Measurements from ENCODE around the gene TNFSF18.
"Not testable (repeated sequence)": the region's sequence is repeated elsewhere in the genome, so short reads cannot be mapped to it uniquely, and the experiment has no call there.

The TNFSF18 gene

GRCh38 chr1:173093691-173094445 lies 43.1 kb upstream of the TNFSF18 start:
- no peak overlapping the region for H3K4me3 ChIP-seq (replicated peaks in 1 of 2; ENCODE audit: low read depth in 2 of 2, low read length in 2 of 2)
- no peak for TF ChIP-seq CTCF (IDR thresholded peaks at IDR 0.05; ENCODE audit: low read depth, low read length)
- DNase-seq (ENCODE audit: low read depth in 2 of 2) = peak in 1 of 2 donors; percentile 13

- H3K4me3 ChIP-seq (replicated peaks in 1 of 2; ENCODE audit: low read depth in 2 of 2, low read length in 2 of 2) = no peak overlapping the region
- DNase-seq (ENCODE audit: low read depth in 2 of 2) = peak in 1 of 2 donors; percentile 11
- no peak for TF ChIP-seq CTCF (IDR thresholded peaks at IDR 0.05; ENCODE audit: low read depth, low read length)
Measured at GRCh38 chr1:173084292-173084691, 33.6 kb upstream of the TNFSF18 start.

GRCh38 chr1:173082913-173083312 lies 32.2 kb upstream of the TNFSF18 start:
- no peak for DNase-seq (ENCODE audit: low read depth in 2 of 2)
- no peak for TF ChIP-seq CTCF (IDR thresholded peaks at IDR 0.05; ENCODE audit: low read depth, low read length)
- H3K4me3 ChIP-seq (replicated peaks in 1 of 2; ENCODE audit: low read depth in 2 of 2, low read length in 2 of 2) = no peak overlapping the region

- not testable (repeated sequence) for H3K4me3 ChIP-seq (replicated peaks in 1 of 2; ENCODE audit: low read depth in 2 of 2, low read length in 2 of 2); DNase-seq (ENCODE audit: low read depth in 2 of 2)
Measured at GRCh38 chr1:173074217-173074616, 23.5 kb upstream of the TNFSF18 start.

- no peak overlapping the region for H3K4me3 ChIP-seq (replicated peaks in 1 of 2; ENCODE audit: low read depth in 2 of 2, low read length in 2 of 2)
- DNase-seq (ENCODE audit: low read depth in 2 of 2) = peak in 1 of 2 donors; percentile 20
- TF ChIP-seq CTCF (IDR thresholded peaks at IDR 0.05; ENCODE audit: low read depth, low read length) = no peak
Measured at GRCh38 chr1:173064011-173064410, 13.3 kb upstream of the TNFSF18 start.

GRCh38 chr1:173063171-173063570 lies 12.4 kb upstream of the TNFSF18 start:
- H3K4me3 ChIP-seq (replicated peaks in 1 of 2; ENCODE audit: low read depth in 2 of 2, low read length in 2 of 2) = no peak overlapping the region
- DNase-seq (ENCODE audit: low read depth in 2 of 2) = no peak
- TF ChIP-seq CTCF (IDR thresholded peaks at IDR 0.05; ENCODE audit: low read depth, low read length) = no peak

GRCh38 chr1:173062150-173062938 lies 11.6 kb upstream of the TNFSF18 start:
- TF ChIP-seq CTCF (IDR thresholded peaks at IDR 0.05; ENCODE audit: low read depth, low read length) = no peak
- DNase-seq (ENCODE audit: low read depth in 2 of 2) = peak; percentile 52 to 77

More at GRCh38 chr1:173062150-173062938, 11.6 kb upstream of the TNFSF18 start:
- no peak overlapping the region for H3K4me3 ChIP-seq (replicated peaks in 1 of 2; ENCODE audit: low read depth in 2 of 2, low read length in 2 of 2)

Measured in cardiac fibroblast (primary cell).